Stimulated activated CD8-positive, alpha-beta memory T cell treated with anti-CD3 and anti-CD28 coated beads, Interleukin-4, amount 100 ng/mL, for 24 hours (primary cell): ENCODE results near the gene ITCH.
"Not testable (repeated sequence)": the region's sequence is repeated elsewhere in the genome, so short reads cannot be mapped to it uniquely, and the experiment has no call there.

Experiments
- DNase-seq: peaks from one replicate; pipeline ENCODE4 v3.0.0-alpha.2; 2020; ENCODE audit warnings: low read depth

Gene ITCH

DNA sequence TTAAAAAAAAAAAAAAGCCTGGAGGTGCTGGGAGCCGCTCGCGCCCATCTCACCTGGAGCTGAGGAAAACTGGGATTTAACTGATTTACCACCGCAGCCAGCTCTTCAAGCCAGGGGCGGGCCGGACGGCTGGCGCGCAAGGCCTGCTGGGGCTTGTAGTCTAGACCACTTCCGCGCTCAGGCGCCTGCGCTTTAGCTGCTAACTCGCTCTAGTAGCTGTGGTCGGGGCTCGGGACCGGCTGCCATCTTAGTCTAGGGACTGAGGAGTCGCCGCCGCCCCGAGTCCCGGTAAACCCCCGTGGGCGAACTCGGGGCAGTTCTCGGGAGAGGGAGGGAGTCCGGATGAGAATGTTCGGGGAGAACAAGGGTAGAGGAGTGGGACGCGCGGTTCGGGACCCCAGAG lies at the start of gene ITCH:
Gene ITCH (plus strand): TSS at position 212 of the 403 bp plus-strand sequence. CDS start 30,539 bp downstream, outside the sequence.
- DNase-seq = peak; percentile 86

DNA sequence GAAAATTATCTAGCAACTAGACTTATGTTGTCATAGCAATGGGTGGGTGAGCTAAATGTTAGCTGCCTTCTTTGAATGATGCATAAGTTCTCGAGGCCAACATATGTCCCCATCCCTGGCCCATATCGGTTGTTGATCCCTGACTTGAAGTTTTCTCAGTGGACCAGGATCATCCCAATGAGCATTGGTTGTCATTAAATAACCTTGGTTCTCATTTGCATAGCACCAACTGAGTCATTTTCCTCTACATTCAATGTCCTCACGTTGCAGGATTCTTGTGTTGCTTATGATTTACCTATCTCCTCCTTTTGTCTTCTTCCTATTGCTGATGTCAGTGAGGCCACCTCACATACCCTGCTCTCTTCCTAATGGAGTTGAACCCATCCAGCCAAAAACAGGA lies 47.8 kb upstream of the ITCH start:
- DNase-seq = no peak

DNA sequence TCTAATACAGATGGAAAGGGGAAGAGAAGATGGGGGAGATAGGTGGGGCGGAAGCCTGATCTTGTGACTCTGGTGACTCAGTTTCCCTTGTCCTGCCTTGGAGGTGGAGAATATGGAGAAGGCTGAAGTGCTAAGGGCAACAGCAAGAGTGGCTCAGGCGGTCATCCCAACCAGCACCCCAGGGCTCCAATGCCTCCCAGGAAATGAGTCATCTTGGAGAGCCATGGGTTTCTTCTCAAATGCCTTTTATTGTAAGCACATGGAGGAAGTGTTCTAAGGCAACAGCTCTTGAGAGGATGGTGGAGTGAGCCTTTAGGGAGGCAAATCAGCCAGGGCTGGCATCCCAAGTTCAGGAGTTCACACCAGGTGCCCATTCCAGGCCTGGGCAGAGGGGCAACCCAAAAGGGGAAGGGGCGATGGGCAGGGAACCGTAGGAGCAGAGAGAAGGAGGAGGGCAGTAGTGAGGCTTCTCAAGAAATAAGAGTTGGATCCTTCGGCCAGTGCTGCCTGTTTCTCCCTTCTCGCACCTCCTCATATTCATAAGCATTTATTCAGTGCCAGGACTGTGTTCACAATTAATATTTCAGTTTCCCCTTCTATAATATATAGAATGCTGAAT lies 46.8 kb upstream of the ITCH start:
- DNase-seq = no peak

DNA sequence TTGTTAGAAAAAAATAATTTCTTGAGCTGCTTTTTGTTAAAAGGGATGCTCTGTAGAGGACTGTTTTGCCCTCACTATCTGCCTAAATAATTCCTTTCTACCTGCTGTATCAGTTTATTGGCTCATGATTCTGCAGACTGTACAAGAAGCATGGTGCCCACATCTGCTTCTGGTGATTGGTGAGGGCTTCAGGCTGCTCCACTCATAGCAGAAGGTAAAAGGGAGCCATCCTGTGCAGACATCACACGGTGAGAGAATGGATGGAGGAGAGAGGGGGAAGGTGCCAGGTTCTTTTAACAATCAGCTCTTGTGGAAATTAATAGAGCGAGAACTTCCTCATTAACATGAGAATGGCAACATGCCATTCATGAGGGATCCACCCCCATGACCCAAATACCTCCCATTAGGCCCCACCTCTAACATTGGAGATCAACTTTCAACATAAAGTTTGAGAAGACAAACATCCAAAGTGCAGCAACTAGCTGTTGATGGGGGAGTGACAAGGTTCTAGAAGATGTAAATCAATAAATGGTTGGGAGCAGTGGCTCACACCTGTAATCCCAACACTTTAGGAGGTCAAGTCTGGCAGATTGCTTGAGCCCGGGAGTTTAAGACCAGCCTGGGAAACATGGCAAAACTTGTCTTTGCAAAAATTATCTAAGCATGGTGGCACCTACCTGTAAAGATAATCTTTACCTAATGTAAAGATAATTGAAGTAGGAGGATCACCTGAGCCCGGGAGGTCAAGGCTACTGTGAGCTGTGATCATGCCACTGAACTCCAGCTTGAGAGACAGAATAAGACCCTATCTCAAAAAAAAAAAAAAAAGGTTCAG lies 44.2 kb upstream of the ITCH start:
- no peak for DNase-seq

DNA sequence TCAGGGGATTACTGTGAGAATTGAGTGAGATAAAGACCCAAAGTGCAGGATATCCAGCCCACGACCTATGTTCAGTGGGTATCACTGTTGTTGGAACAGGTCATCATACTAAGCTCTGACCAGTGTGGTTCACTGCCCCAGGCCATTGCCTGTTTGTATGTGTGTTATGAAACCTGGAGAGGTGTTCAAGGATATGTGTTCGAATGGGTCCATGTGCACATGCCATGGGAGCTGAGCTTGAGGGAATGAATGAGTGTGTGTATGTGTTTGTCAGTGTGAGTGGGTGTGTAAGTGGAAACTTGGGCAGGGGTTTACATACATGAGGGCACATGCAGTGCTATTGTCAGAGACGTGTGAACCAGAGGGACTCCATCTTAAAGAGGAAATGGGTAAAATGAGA lies 42.2 kb upstream of the ITCH start:
- DNase-seq = no peak

DNA sequence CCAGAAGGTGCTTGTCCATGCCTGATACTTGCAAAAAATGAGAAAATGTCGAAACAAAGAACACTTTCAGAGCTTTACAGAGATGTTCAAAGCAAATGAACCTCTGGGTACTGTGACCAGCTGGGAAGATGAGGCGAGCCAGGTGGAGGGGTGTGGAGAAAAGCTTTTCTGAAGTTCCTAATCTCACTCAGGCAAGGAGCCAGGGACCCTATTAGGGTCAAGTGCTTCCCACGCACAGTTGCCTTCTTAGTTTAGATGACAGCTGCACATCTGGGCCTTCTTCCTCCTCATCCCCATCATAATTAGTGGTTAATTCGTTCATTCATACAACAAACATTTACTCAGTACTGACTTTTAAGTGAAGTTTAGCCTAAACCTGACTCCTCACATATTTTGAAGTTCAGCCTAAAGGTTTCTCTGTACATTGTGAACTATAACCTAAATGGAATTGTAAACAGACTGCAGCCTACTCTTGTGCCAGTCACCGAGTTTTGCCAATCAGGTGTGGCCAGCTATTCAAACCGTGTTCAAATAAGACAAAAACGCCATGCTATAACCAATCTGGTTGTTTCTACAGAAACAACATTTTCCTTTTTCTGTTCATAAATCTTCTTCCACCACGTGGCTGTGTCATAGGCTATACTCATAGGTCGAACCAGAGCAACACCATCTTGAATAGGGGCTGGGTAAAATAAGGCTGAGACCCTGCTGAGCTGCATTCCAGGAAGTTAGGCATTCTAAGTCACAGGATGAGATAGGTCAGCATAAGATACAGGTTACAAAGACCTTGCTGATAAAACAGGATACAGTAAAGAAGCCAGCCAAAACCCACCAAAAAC lies 40.6 kb upstream of the ITCH start:
- DNase-seq = no peak

DNA sequence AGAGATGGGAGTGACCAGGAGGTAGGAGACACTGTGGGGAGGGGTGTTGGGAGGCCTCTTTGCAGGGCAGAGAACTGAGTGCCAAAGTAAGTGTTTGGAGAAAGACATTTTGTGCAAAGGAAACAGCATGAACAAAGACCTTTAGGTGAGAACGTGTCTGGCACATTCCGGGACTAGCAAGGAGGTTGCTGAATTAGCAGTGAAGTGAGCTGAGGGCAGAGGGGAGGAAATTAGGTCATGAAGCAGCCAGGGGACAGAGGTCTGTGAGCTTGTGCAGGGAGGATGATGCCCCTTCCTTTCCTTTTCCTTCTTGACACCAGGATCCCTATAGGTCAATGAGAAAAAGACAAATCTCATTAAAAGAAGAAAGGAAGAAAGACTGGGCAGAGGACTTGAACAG lies 38.5 kb upstream of the ITCH start:
- DNase-seq = no peak

DNA sequence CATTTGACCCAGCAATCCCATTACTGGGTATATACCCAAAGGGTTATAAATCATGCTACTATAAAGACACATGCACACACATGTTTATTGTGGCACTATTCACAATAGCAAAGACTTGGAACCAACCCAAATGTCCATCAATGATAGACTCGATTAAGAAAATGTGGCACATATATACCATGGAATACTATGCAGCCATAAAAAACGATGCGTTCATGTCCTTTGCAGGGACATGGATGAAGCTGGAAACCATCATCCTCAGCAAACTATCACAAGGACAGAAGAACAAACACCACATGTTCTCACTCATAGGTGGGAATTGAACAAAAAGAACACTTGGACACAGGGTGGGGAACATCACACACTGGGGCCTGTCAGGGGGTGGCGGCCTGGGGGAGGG lies 34.9 kb upstream of the ITCH start:
- DNase-seq = not testable (repeated sequence)

DNA sequence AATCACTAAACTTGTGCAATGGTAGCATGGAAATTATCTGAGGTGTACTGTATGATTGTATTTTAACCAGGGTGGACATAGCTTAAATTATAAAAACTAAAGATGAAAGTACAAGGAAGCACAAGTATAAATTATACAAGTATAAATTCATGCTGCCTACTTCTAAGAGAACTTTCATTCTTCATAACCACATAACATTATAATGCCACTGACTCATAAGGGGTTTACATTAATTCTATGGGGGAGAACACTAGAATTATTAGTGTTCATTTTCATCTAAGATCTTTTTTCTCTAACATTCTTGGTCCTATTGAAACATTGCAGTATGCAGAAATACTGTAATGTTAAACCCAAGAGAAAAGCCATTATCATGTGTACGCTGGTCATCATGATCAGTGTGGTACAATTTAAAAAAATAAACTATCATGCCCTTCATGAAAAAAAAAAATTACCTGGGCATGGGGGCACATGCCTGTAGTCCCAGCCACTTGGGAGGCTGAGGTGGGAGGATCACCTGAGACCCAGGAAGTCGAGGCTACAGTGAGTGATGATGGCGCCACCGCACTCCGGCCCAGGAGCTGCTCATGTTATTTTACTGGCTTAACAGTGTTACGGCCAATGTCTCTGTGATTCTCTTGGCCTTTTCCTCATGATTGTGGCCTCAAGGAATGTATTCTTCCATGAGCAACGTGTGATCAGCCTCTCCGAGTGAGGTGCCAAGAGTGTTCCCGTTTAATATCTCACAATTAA lies 34.0 kb upstream of the ITCH start:
- DNase-seq = no peak

DNA sequence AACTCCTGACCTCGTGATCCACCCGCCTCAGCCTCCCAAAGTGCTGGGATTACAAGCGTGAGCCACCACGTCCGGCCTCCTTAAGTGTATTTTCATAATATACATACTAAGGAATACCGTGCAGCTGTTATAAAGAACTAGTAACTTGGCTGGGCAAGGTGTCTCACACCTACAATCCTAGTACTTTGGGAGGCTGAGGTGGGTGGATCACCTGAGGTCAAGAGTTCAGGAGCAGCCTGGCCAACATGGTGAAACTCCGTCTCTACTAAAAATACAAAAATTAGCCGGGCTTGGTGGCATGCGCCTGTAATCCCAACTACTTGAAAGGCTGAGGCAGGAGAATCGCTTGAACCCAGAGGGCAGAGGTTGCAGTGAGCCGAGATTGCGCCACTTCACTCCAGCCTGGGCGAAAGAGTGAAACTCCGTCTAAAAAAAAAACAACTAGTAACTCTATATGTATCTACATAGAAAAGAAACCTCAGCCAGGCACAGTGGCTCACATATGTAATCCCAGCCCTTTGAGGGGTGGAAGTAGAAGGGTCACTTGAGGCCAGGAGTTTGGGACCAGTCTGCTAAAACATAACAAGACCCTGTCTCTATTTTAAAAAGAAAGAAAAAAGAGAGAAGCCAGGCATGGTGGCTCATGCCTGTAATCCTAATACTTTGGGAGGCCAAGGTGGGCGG lies 32.1 kb upstream of the ITCH start:
- DNase-seq = not testable (repeated sequence)

DNA sequence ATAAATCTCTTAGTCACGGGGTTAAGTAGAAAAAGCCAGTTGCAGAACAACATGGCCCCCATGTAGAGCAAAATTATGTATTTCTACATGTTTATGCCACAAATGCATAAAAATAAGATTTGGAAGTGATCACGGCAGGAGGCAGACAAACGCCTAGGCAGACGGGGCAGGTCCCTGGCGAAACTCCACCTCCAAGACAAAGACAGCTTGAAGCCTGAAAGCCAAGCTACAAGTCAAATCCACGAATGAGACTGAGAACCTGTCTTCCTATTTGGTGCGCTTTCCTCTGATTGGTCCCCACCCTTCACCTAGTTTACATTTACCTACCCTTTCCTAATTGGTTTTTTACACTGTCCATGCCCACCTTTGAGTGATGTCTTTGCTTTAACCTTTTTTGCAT lies 31.2 kb upstream of the ITCH start:
- no peak for DNase-seq

DNA sequence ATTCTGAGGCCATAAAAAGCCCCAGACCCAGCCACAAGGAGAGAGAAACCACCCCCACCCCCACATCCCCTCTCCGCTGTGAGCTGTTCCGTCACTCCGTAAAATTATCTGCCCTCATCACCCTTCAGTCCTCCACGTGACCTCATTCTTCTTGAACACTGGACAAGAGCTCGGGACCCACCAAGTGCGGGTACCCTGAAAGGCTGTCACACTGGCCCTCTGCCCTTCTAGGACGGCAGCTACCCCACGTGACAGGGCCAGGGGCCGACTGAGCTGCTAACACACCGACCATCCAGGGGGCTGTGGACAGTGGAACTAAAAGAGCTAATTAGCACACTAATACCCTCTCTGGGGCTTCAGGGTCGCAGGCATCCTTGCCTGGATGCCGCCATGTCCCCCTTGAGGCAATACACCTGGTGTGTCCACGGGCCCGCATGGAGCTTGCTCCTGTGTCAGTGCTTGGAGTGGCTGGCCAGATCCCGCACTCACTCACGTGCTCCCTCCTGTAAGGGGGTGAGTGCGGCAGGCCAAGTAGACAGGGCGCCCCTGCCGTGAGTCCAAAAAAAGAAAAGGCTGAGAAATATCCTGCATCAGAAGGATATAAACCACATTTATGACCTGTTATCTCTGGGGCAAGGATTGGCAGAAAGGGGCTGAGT lies 30.7 kb upstream of the ITCH start:
- no peak for DNase-seq

DNA sequence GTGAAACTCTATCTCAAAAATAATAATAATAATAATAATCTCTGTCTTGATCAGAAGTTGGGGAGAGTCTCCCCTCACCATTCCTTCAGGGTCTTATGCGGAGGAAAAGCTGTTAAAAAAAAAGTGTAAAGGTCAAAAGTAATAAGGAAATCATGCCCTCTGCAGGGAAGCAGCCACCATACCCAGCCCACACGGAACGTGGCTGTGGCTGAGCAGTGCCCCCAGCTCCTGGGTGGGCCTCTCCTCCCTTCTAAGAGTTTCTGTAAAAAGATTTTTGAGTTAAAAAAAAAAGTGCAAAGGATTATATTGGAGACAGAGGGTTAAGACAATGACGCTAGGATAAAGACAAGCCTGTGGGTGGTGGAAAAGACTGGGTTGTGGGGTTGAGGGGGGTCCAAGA lies 29.3 kb upstream of the ITCH start:
- DNase-seq = no peak

DNA sequence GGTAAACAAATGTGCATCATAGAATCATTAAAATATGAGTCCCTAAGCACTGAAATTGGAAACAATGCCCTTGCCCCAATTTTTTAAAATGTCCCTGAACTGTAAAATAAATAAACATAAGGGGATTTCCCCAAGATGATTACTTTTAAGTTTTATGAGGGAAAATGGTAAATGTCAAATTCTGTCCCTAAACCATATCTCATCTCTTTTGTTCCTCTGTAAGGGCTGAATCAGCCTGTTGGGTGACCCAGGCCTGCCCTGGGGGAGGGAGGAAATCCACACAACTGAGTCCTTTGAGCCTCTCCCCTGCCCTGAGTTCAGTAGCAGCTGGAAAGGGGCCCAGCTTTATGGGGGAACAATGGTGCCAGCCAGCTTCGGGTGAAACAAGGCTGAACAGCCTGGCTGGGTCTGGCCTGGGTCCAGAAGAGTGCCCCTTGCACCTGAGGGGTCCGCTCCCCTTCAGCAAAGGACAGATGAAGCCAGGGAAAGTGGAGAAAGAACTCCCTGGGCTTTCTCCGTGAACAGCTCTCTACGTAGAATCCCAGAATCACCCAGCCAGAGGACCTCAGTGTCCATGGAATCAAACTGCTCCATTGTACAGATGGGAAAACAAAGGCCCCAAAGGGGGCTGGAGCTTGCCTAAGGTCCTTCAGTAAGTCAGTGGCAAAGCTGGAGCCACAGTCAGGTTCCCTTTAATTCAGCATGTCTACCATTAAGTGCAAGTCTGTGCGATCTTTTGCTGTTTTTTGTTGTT lies 28.2 kb upstream of the ITCH start:
- DNase-seq = no peak

DNA sequence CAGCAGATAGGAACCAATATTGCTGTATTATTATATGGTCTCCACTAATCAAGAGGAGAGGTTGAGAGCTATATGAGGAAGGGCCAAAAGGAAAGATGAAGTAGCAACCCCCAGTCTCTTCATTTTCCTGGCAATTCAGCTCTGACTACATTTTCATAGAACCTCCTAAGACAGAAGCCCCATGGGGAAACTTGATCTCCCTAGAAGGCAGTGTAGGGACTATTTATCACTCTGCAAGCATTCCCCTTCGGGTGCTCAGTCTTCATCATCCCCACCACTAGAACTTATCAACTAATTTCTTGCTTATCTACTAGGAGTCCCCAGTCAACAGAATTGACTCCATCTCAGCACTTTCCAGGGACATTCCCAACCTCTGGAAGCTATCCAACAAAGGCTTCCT lies 25.5 kb upstream of the ITCH start:
- no peak for DNase-seq

DNA sequence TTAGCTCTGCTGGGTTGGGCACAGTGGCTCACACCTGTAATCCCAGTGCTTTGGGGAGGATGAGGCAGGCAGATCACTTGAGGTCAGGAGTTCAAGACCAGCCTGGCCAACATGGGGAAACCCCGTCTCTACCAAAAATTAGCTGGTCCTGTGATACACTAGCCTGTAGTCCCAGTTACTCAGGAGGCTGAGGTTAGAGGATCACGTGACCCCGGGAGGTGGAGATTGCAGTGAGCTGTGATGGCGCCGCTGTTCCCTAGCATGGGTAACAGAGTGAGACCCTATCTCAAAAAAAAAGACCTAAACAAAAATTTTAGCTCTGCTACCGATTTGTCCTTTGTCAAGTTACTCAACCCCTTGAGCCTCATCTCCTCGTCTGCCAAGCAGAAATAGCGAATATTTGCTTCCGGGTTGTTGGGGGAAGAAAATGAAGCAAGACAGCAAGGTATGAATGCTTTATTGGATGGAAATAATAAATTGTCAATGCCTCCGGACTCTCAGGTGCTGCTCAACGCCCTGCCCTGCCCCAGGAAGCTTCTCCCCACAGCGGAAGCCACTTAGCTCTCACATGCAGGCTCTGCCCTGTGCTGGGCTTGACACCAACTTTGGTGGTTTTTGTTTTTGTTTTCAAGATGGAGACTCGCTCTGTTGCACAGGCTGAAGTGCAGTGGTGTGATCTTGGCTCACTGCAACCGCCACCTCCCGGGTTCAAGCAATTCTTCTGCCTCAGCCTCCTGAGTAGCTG lies 24.9 kb upstream of the ITCH start:
- no peak for DNase-seq

DNA sequence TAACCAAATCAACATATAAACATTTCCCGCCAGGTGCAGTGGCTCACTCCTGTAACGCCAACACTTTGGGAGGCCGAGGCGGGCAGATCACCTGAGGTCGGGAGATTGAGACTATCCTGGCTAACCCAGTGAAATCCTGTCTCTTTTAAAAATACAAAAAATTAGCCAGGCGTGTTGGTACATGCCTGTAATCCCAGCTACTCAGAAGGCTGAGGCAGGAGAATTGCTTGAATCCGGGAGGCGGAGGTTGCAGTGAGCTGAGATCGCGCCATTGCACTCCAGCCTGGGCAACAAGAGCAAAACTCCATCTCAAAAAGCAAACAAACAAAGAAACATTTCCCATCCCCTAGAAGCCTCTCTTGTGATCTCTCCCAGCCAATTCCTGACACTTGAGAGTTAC lies 22.3 kb upstream of the ITCH start:
- not testable (repeated sequence) for DNase-seq

DNA sequence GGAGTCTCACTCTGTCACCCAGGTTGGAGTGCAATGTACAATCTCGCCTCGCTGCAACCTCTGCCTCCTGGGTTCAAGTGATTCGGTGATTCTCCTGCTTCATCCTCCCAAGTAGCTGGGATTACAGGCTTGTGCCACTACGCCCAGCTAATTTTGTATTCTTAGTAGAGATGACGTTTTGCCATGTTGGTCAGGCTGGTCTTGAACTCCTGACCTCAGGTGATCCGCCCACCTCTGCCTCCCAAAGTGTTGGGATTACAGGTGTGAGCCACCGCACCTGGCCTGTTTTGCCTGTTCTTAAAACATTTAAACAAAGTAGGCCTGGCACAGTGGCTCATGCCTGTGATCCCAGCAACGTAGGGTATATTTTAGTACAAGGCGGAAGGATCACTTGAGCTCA lies 21.9 kb upstream of the ITCH start:
- not testable (repeated sequence) for DNase-seq

DNA sequence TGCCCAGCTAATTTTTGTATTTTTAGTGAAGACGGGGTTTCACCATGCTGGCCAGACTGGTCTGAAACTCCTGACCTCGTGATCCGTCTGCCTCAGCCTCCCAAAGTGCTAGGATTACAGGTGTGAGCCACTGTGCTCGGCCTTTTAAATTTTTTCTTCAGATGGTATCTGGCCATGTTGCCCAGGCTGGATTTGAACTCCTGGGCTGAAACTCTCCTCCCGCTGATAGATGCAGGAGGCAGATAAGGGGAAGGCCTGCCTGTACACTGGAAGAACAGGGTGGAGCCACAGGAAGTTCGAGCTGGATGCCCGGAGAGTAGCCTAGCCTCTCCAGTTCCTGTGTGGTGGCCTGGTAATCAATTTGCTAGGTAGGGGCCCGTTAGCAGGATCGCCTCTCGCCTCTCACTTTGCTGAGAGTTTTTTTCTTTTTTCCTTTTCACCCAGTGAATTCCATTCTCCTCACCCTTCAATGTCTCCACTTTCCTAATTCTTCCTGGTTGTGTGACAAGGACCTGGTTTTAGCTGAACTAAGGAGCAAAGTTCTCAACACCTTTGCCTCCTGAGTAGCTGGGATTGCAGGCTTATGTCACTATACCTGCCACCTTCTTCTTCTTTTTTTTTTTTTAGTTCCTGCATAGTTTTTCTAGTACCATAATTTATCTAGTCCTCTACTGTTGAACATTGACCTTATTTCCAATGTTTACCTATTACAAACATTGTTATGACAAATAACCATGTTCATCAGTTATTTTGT lies 19.4 kb upstream of the ITCH start:
- DNase-seq = no peak
